ENCODE measurements around the gene CLIC3.

DNA sequence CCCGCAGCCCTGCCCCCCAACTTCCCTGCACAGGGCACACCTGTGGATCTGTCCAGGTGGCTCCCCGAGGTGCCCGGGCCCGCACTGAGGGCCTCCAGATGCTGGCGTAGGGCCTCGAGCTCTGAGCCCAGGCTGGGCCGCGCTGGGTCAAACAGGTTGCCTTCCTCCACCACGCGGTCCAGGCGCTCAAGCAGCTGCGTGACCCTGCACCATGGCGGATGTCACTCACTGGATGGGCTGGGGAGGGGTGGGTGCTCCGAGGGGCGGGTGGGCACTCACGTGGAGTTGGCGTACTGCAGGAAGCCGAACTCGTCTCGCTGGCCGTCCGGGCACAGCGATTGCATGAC, 26.3 kb upstream of the CLIC3 start:
- TF ChIP-seq EZH2 (IDR thresholded peaks at IDR 0.05; ENCODE audit: borderline replicate concordance, low read length): no peak
- TF ChIP-seq, protein P1, sequence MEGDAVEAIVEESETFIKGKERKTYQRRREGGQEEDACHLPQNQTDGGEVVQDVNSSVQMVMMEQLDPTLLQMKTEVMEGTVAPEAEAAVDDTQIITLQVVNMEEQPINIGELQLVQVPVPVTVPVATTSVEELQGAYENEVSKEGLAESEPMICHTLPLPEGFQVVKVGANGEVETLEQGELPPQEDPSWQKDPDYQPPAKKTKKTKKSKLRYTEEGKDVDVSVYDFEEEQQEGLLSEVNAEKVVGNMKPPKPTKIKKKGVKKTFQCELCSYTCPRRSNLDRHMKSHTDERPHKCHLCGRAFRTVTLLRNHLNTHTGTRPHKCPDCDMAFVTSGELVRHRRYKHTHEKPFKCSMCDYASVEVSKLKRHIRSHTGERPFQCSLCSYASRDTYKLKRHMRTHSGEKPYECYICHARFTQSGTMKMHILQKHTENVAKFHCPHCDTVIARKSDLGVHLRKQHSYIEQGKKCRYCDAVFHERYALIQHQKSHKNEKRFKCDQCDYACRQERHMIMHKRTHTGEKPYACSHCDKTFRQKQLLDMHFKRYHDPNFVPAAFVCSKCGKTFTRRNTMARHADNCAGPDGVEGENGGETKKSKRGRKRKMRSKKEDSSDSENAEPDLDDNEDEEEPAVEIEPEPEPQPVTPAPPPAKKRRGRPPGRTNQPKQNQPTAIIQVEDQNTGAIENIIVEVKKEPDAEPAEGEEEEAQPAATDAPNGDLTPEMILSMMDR (IDR thresholded peaks at IDR 0.05; ENCODE audit: low read length): no peak
